Neural cell (in vitro differentiated cells): Measurements from ENCODE around the gene ADGRF5. TPM values are rescaled to one million over a fixed set of nuclear protein-coding genes. Genes with fewer than 3 reads are reported as not detected.

Experiments
- H2AFZ ChIP-seq: fragments of 200-600, 300-800 bp; sonication (generic), shearing (Covaris generic); 2 replicates; pipeline ENCODE4 v1.6.0; 2014; ENCODE audit warnings: low read depth, mild to moderate bottlenecking, antibody characterized with exemption, low read length, moderate library complexity
- H3F3A ChIP-seq: fragments of 200-600 bp; shearing (Covaris generic); 2 replicates; pipeline ENCODE4 v1.6.1; 2016; ENCODE audit warnings: mild to moderate bottlenecking, moderate library complexity, mixed read lengths, antibody characterized with exemption, low read length; ENCODE audit not compliant: insufficient read depth, poor library complexity, severe bottlenecking
- H3K27ac ChIP-seq: fragments of 200-600, 300-800 bp; sonication (generic), shearing (Covaris generic); 2 replicates; pipeline ENCODE4 v1.5.1; 2014; ENCODE audit warnings: mild to moderate bottlenecking, low read length, moderate library complexity
- H3K27me3 ChIP-seq: fragments of 300-800, 200-600 bp; sonication (generic), shearing (Covaris generic); 2 replicates; pipeline ENCODE4 v1.6.0; 2014; ENCODE audit warnings: mild to moderate bottlenecking, low read depth, low read length, moderate library complexity; ENCODE audit not compliant: insufficient read depth
- H3K36me3 ChIP-seq: fragments of 300-800, 200-600 bp; sonication (generic), shearing (Covaris generic); 2 replicates; pipeline ENCODE4 v1.5.1; 2014; ENCODE audit warnings: mild to moderate bottlenecking, antibody characterized with exemption, low read length, moderate library complexity; ENCODE audit not compliant: insufficient read depth
- H3K4me2 ChIP-seq: fragments of 300-800, 200-600 bp; sonication (generic), shearing (Covaris generic); 2 replicates; pipeline ENCODE4 v1.6.0; 2014; ENCODE audit warnings: mild to moderate bottlenecking, low read length
- H3K4me3 ChIP-seq: fragments of 300-800, 200-600 bp; sonication (generic), shearing (Covaris generic); 2 replicates; pipeline ENCODE4 v1.5.1; 2014; ENCODE audit warnings: mild to moderate bottlenecking, low read length, moderate library complexity
- H3K79me2 ChIP-seq: fragments of 200-600 bp; shearing (Covaris generic); replicated peaks from 2 replicates; pipeline ENCODE4 v1.6.0; 2014; ENCODE audit warnings: mild to moderate bottlenecking, low read length, moderate library complexity; ENCODE audit not compliant: insufficient read depth
- H3K9ac ChIP-seq: fragments of 300-800, 200-600 bp; sonication (generic), shearing (Covaris generic); 2 replicates; pipeline ENCODE4 v1.6.1; 2016; ENCODE audit warnings: mild to moderate bottlenecking, low read length, mixed read lengths
- H3K9me2 ChIP-seq: fragments of 200-600 bp; shearing (Covaris generic); 2 replicates; pipeline ENCODE4 v1.6.1; 2016; ENCODE audit warnings: mild to moderate bottlenecking, low read length, mixed read lengths; ENCODE audit not compliant: insufficient read depth
- H3K9me3 ChIP-seq: fragments of 200-600, 300-800 bp; sonication (generic), shearing (Covaris generic); 2 replicates; pipeline ENCODE4 v1.6.1; 2016; ENCODE audit warnings: mild to moderate bottlenecking, mixed run types, low read length, moderate library complexity, mixed read lengths
- H4K20me1 ChIP-seq: fragments of 200-600 bp; shearing (Covaris generic); 2 replicates; pipeline ENCODE4 v1.6.1; 2016; ENCODE audit warnings: mild to moderate bottlenecking, mixed run types; ENCODE audit not compliant: insufficient read depth
- EP300 ChIP-seq: fragments of 450-650 bp; conservative IDR thresholded peaks from 2 replicates; pipeline ENCODE4 v1.6.1; 2014; ENCODE audit warnings: antibody characterized with exemption, mild to moderate bottlenecking, moderate library complexity; ENCODE audit not compliant: poor library complexity, severe bottlenecking
- EZH2 ChIP-seq: fragments of 200-600, 300-800 bp; shearing (Covaris generic), sonication (generic); IDR thresholded peaks from 2 replicates; pipeline ENCODE4 v1.6.1; 2014; ENCODE audit warnings: antibody characterized with exemption, low read length, borderline replicate concordance, mild to moderate bottlenecking; ENCODE audit not compliant: insufficient read depth, poor library complexity, severe bottlenecking
- MXI1 ChIP-seq: fragments of 450-650 bp; conservative IDR thresholded peaks from 2 replicates; pipeline ENCODE4 v1.6.1; 2014; ENCODE audit warnings: antibody characterized with exemption, mild to moderate bottlenecking; ENCODE audit not compliant: poor library complexity, severe bottlenecking
- POLR2AphosphoS5 ChIP-seq: IDR thresholded peaks from 2 replicates; pipeline ENCODE4 v1.6.1; 2012
- RAD21 ChIP-seq: fragments of 450-650 bp; conservative IDR thresholded peaks from 2 replicates; pipeline ENCODE4 v1.6.1; 2014; ENCODE audit warnings: antibody characterized with exemption, mild to moderate bottlenecking, moderate library complexity
- REST ChIP-seq: IDR thresholded peaks from 2 replicates; pipeline ENCODE4 v1.6.1; 2012; ENCODE audit warnings: borderline replicate concordance
- SMC3 ChIP-seq: fragments of 450-650 bp; conservative IDR thresholded peaks from 2 replicates; pipeline ENCODE4 v1.6.1; 2014; ENCODE audit warnings: antibody characterized with exemption, mild to moderate bottlenecking, moderate library complexity; ENCODE audit not compliant: poor library complexity
- TAF1 ChIP-seq: IDR thresholded peaks from 2 replicates; pipeline ENCODE4 v1.6.1; 2012; ENCODE audit warnings: low read depth
- polyA plus RNA-seq: library from polyadenylated mRNA; depleted of rRNA; stranded (reverse); fragments of >200 nt; gene quantifications from 2 replicates; pipeline ENCODE4 v1.2.3, GENCODE V29; 2014
- TF ChIP-seq, protein P1 (sequence below): fragments of 450-650 bp; IDR thresholded peaks from 2 replicates; pipeline ENCODE4 v1.5.1; 2014; ENCODE audit warnings: antibody characterized with exemption, mild to moderate bottlenecking, moderate library complexity; ENCODE audit not compliant: poor library complexity, severe bottlenecking

ADGRF5 gene
- polyA plus RNA-seq, 1 donor from 2014 or later = not detected

DNA sequence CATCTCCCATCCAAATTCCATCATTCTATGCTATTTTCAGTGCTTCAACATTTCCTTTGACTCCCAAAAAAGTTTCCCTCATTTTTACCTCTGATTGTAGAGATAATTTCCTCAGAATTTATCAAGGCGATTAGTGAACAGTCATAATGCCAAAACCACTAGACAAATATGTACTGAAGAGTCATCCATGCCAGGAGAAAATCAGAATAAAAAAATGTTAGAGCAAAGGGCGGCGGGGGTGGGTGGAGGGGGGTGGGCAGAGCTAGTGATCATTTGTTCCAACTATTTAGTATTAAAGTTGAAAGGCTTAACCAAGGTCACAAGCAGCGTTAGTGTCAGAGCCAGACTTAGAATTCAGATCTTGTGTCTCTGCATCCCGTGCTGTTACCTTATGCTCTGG is 5.3 kb upstream of the ADGRF5 start:
- H2AFZ ChIP-seq = no peak overlapping the region
- TF ChIP-seq POLR2AphosphoS5 = no peak
- no peak for TF ChIP-seq MXI1
- TF ChIP-seq, protein P1, sequence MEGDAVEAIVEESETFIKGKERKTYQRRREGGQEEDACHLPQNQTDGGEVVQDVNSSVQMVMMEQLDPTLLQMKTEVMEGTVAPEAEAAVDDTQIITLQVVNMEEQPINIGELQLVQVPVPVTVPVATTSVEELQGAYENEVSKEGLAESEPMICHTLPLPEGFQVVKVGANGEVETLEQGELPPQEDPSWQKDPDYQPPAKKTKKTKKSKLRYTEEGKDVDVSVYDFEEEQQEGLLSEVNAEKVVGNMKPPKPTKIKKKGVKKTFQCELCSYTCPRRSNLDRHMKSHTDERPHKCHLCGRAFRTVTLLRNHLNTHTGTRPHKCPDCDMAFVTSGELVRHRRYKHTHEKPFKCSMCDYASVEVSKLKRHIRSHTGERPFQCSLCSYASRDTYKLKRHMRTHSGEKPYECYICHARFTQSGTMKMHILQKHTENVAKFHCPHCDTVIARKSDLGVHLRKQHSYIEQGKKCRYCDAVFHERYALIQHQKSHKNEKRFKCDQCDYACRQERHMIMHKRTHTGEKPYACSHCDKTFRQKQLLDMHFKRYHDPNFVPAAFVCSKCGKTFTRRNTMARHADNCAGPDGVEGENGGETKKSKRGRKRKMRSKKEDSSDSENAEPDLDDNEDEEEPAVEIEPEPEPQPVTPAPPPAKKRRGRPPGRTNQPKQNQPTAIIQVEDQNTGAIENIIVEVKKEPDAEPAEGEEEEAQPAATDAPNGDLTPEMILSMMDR = no peak
- TF ChIP-seq EP300 = no peak
- no peak for TF ChIP-seq SMC3
- no peak for TF ChIP-seq EZH2
- no peak for TF ChIP-seq REST
- no peak for TF ChIP-seq RAD21
- no peak for TF ChIP-seq TAF1
- H3K9ac ChIP-seq = no peak overlapping the region
- no peaks in the 10 kb centered on the region for H3K9me3 ChIP-seq
- H3K36me3 ChIP-seq = no peaks in the 10 kb centered on the region
- no peak overlapping the region for H3K4me2 ChIP-seq
- no peaks in the 10 kb centered on the region for H3F3A ChIP-seq
- H3K27ac ChIP-seq = no peak overlapping the region
- H4K20me1 ChIP-seq = no peaks in the 10 kb centered on the region
- no peak overlapping the region for H3K4me3 ChIP-seq
- H3K27me3 ChIP-seq = no peaks in the 10 kb centered on the region
- no peaks in the 10 kb centered on the region for H3K79me2 ChIP-seq
- H3K9me2 ChIP-seq = no peaks in the 10 kb centered on the region

DNA sequence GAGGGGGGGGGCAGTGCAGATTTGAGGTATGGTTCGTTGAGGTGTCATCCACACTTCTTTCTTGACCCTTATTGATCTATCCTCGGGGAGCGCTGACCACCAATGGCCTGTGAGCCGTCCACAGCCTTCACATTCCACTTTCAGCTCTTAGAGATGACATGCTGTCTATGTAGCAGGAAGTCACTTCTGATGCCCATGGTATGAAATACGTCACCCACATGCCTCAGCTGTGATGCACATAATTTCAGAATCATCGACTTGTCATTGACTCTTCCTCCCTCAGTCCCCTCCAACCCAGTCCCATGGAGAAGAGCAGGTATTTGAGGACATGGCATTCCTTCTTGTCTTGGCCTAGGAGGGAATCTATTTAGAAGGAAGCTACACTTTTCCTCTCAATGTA is 4.7 kb upstream of the ADGRF5 start:
- Histone ChIP-seq H4K20me1 (no peaks in the 10 kb centered on the region), H3K9me2 (no peaks in the 10 kb centered on the region), H3K9me3 (no peaks in the 10 kb centered on the region), H3K27me3 (no peaks in the 10 kb centered on the region), H3K4me2 (no peak overlapping the region), H3K27ac (no peak overlapping the region), H3K4me3 (no peak overlapping the region), H3F3A (no peaks in the 10 kb centered on the region), H3K9ac (no peak overlapping the region), H3K36me3 (no peaks in the 10 kb centered on the region), H2AFZ (no peak overlapping the region), H3K79me2 (no peaks in the 10 kb centered on the region)
- no peak for TF ChIP-seq EZH2
- TF ChIP-seq TAF1 = no peak
- no peak for TF ChIP-seq EP300
- no peak for TF ChIP-seq REST
- no peak for TF ChIP-seq POLR2AphosphoS5
- TF ChIP-seq MXI1 = no peak
- TF ChIP-seq SMC3 = no peak
- no peak for TF ChIP-seq RAD21
- TF ChIP-seq, protein P1 = no peak
